ENCODE data around the gene PRR23E.

Gene PRR23E

GRCh38 chr3:127210654-127210943 is 17.7 kb downstream of the PRR23E start:
- no peak for DNase-seq

GRCh38 chr3:127211118-127212060 is 18.5 kb downstream of the PRR23E start:
- DNase-seq, result no peak

- DNase-seq, result no peak
Observed at GRCh38 chr3:127212231-127212630, 19.3 kb downstream of the PRR23E start.

GRCh38 chr3:127212711-127213110 is 19.8 kb downstream of the PRR23E start:
- DNase-seq, result no peak

GRCh38 chr3:127213381-127213918 is 20.5 kb downstream of the PRR23E start:
- no peak for DNase-seq

- DNase-seq, result no peak
Observed at GRCh38 chr3:127214975-127215374, 22.0 kb downstream of the PRR23E start.

GRCh38 chr3:127215714-127216414 is 22.9 kb downstream of the PRR23E start:
- no peak for DNase-seq

GRCh38 chr3:127216415-127217261 is 23.7 kb downstream of the PRR23E start:
- DNase-seq, result no peak

GRCh38 chr3:127217596-127218453 is 24.9 kb downstream of the PRR23E start:
- DNase-seq, result no peak

GRCh38 chr3:127218454-127218922 is 25.6 kb downstream of the PRR23E start:
- no peak for DNase-seq

GRCh38 chr3:127220497-127220896 is 27.6 kb downstream of the PRR23E start:
- DNase-seq, result no peak

GRCh38 chr3:127221037-127221436 is 28.1 kb downstream of the PRR23E start:
- no peak for DNase-seq

GRCh38 chr3:127221446-127222035 is 28.6 kb downstream of the PRR23E start:
- no peak for DNase-seq

- DNase-seq, result no peak
Observed at GRCh38 chr3:127222163-127222562, 29.2 kb downstream of the PRR23E start.

- no peak for DNase-seq
Observed at GRCh38 chr3:127222664-127223063, 29.7 kb downstream of the PRR23E start.

GRCh38 chr3:127224118-127224517 is 31.2 kb downstream of the PRR23E start:
- DNase-seq, result no peak

- DNase-seq, result no peak
Observed at GRCh38 chr3:127226457-127226856, 33.5 kb downstream of the PRR23E start.

- DNase-seq, result peak; percentile 17 to 28
Observed at GRCh38 chr3:127226946-127227842, 34.3 kb downstream of the PRR23E start.

- DNase-seq, result no peak
Observed at GRCh38 chr3:127228866-127229265, 35.9 kb downstream of the PRR23E start.

- DNase-seq, result no peak
Observed at GRCh38 chr3:127233371-127233770, 40.4 kb downstream of the PRR23E start.
